ENCODE data around the gene SLC30A1. TPM values are rescaled to one million over a fixed set of nuclear protein-coding genes. Genes with fewer than 3 reads are reported as not detected.

The SLC30A1 gene
- total and polyA plus RNA-seq, 8 donors, result 0.58 to 30.1 (median 5.5) TPM

- WGBS, 5 donors, result 81 to 94% (median 83%) methylated on average over 7 to 8 of the region's 8 CpGs
- H3K36me3 ChIP-seq, result no peaks in the 10 kb centered on the region
- no peak overlapping the region for H3K4me3 ChIP-seq
- H3K9me3 ChIP-seq, result no peaks in the 10 kb centered on the region
- peaks cover 0 to 6% (median 1%) of the 10 kb centered on the region in 4 donors for H3K4me1 ChIP-seq
- no peaks in the 10 kb centered on the region for H3K27me3 ChIP-seq
- no peak for DNase-seq
- intact Hi-C loops (cut with DNase I; ENCODE audit: low total_unique reads), result no loop called here
- no peak overlapping the region for H3K27ac ChIP-seq
- TF ChIP-seq POLR2A (IDR thresholded peaks at IDR 0.05) (no peak), EP300 (IDR thresholded peaks at IDR 0.05) (no peak), POLR2AphosphoS5 (IDR thresholded peaks at IDR 0.05) (no peak), CTCF (IDR thresholded peaks at IDR 0.05) (no peak)
These were observed 40.4 kb upstream of the SLC30A1 start for GRCh38 chr1:211619033-211619996.

GRCh38 chr1:211616965-211617297 lies 38.0 kb upstream of the SLC30A1 start:
- H3K4me3 ChIP-seq, result no peak overlapping the region
- DNase-seq, result no peak
- 90 to 97% (median 93%) methylated on average over 2 to 5 of the region's 5 CpGs for WGBS, 5 donors
- H3K27ac ChIP-seq, result peak overlapping the region in 1 of 5 donors; percentile 26
- H3K9me3 ChIP-seq, result no peaks in the 10 kb centered on the region
- H3K27me3 ChIP-seq, result no peaks in the 10 kb centered on the region
- peaks cover 0 to 23% (median 6%) of the 10 kb centered on the region in 4 donors for H3K4me1 ChIP-seq
- intact Hi-C loops (cut with DNase I; ENCODE audit: low total_unique reads), result no loop called here
- H3K36me3 ChIP-seq, result no peaks in the 10 kb centered on the region
- no peak for TF ChIP-seq POLR2AphosphoS5 (IDR thresholded peaks at IDR 0.05)

GRCh38 chr1:211616231-211616964 lies 37.4 kb upstream of the SLC30A1 start:
- intact Hi-C loops (cut with DNase I; ENCODE audit: low total_unique reads), result no loop called here
- Histone ChIP-seq H3K27ac (peak overlapping the region in 1 of 5 donors; percentile 26), H3K27me3 (no peaks in the 10 kb centered on the region), H3K9me3 (no peaks in the 10 kb centered on the region), H3K4me3 (no peak overlapping the region), H3K36me3 (no peaks in the 10 kb centered on the region), H3K4me1 (peaks cover 0 to 28% (median 4%) of the 10 kb centered on the region in 4 donors)
- 70 to 80% (median 73%) methylated on average over 11 to 13 of the region's 13 CpGs for WGBS, 5 donors
- no peak for TF ChIP-seq POLR2AphosphoS5 (IDR thresholded peaks at IDR 0.05)
- TF ChIP-seq CTCF (IDR thresholded peaks at IDR 0.05), result no peak
- TF ChIP-seq POLR2A (IDR thresholded peaks at IDR 0.05), result no peak
- TF ChIP-seq EP300 (IDR thresholded peaks at IDR 0.05), result no peak
- DNase-seq, result peak; percentile 48 to 67

- DNase-seq, result no peak
- WGBS, 5 donors, result 69 to 82% (median 77%) methylated on average over 9 to 11 of the region's 11 CpGs
- TF ChIP-seq POLR2AphosphoS5 (IDR thresholded peaks at IDR 0.05) (no peak), CTCF (IDR thresholded peaks at IDR 0.05) (no peak), EP300 (IDR thresholded peaks at IDR 0.05) (no peak), POLR2A (IDR thresholded peaks at IDR 0.05) (no peak)
These were observed 35.7 kb upstream of the SLC30A1 start for GRCh38 chr1:211614615-211615014.

More at GRCh38 chr1:211614615-211615014, 35.7 kb upstream of the SLC30A1 start:
- Histone ChIP-seq H3K4me1 (peaks cover 0 to 36% (median 6%) of the 10 kb centered on the region in 4 donors), H3K9me3 (no peaks in the 10 kb centered on the region), H3K27me3 (no peaks in the 10 kb centered on the region), H3K27ac (no peak overlapping the region), H3K4me3 (no peak overlapping the region), H3K36me3 (no peaks in the 10 kb centered on the region)
- intact Hi-C loops (cut with DNase I; ENCODE audit: low total_unique reads), result no loop called here
